Adrenal gland (tissue), 19 donors: ENCODE results near the gene ASTE1. TPM values are rescaled to one million over a fixed set of nuclear protein-coding genes. Genes with fewer than 3 reads are reported as not detected.

Experiments used
- DNase-seq, 7 donors: peaks; one replicate each; pipeline ENCODE4 v3.0.0-alpha.2; 2019 to 2020
- H3K27ac ChIP-seq, 5 donors: fragments of 200-600 bp; sonication (generic) in 4 of 5; 1 replicate in 3 of 5; 2 replicates in 2 of 5; pipeline versions ENCODE4 v1.5.1 to v1.8.0; 2016 to 2020; ENCODE audit warnings: mild to moderate bottlenecking in 1 of 5
- H3K27me3 ChIP-seq: fragments of 200-600 bp; 2 replicates; pipeline ENCODE4 v1.8.0; 2021
- H3K36me3 ChIP-seq, 2 donors: fragments of 200-600 bp; replicated peaks in 1 of 2; 1 replicate in 1 of 2; 2 replicates in 1 of 2; pipeline versions ENCODE4 v1.5.1 to v1.8.0; 2018 to 2022
- H3K4me1 ChIP-seq, 2 donors: fragments of 200-600 bp; replicated peaks in 1 of 2; 1 replicate in 1 of 2; 2 replicates in 1 of 2; pipeline versions ENCODE4 v1.5.1 to v1.8.0; 2018 to 2021
- H3K4me3 ChIP-seq, 4 donors: fragments of 200-600 bp; sonication (generic) in 3 of 4; one replicate each; pipeline ENCODE4 v1.5.1; 2016 to 2018
- H3K9me3 ChIP-seq, 3 donors: fragments of 200-600 bp; sonication (generic) in 1 of 3; replicated peaks in 1 of 3; 1 replicate in 2 of 3; 2 replicates in 1 of 3; pipeline versions ENCODE4 v1.5.1 to v1.8.0; 2016 to 2021
- POLR2A ChIP-seq, 2 donors: fragments of 450-650 bp; IDR thresholded peaks; one replicate each; pipeline ENCODE4 v1.6.1; 2017; ENCODE audit warnings: antibody characterized with exemption in 2 of 2, mild to moderate bottlenecking in 2 of 2, moderate library complexity in 1 of 2
- WGBS, 4 donors: extraction: QIAGEN DNeasy Blood & Tissue Kit in 2 of 4; methylation state at CpG; one replicate each; pipeline versions ENCODE4 v1.1.5 to v1.1.7; 2013 to 2017; 5-methylcytosine and 5-hydroxymethylcytosine counted together
- intact Hi-C, 2 donors: fragments of 100-400 bp; cut with DNase I; formaldehyde crosslinking; loops; one replicate each; pipeline versions ENCODE4 v1.14.1 to v1.15.0; 2022 to 2023
- long read RNA-seq, 10 donors: library from polyadenylated mRNA in 3 of 10; unstranded in 2 of 10; stranded (forward) in 1 of 10; transcript quantifications; one replicate each; pipeline ENCODE4 v2.0.0 and lab custom pipeline, GENCODE V29; 2021 to 2026
- polyA plus RNA-seq, 3 donors: library from polyadenylated mRNA; stranded (reverse); fragments of 200-250 nt in 2 of 3; fragments of 350-450 nt in 1 of 3; fragmentation: Illumina TruSeq in 1 of 3; extraction: RNeasy Lipid Tissue Mini Kit (QIAGEN cat#74804) in 1 of 3; gene quantifications; one replicate each; pipeline ENCODE4 v1.2.3, GENCODE V29; 2013 to 2014
- total RNA-seq, 9 donors: library from RNA; depleted of rRNA in 4 of 9; stranded (reverse); fragments of >200 nt in 4 of 9; fragments of 120-200 nt in 1 of 9; fragmentation: NEBNext Ultra II Directional in 1 of 9; extraction: Animal tissue kit (Norgen Biotek cat#: 25700) in 1 of 9; gene quantifications; one replicate each; pipeline versions ENCODE4 v1.1.0 to v1.2.4, GENCODE V29; 2013 to 2023
- TF ChIP-seq, protein P1 (sequence below), 6 experiments: fragments of 450-650 bp in 4 of 6; fragments of 200-600 bp in 2 of 6; sonication (generic) in 1 of 6; IDR thresholded peaks; 1 replicate in 5 of 6; 2 replicates in 1 of 6; pipeline versions ENCODE4 v1.5.1 to v1.8.0; 2016 to 2021; ENCODE audit warnings: antibody characterized with exemption in 6 of 6, mild to moderate bottlenecking in 2 of 6, moderate library complexity in 1 of 6
- donor health status: healthy with polysubstance abuse.
- donor health status: Bipolar disorder and iron deficiency.
- donor health status: DM: yes; HTN: yes; CAD: no.
- donor health status: DM: no; HTN: no; CAD: no.
- donor health status: DM: no; HTN: no; CAD: no.
- donor health status: DM: yes; HTN: yes; CAD: no.

Gene ASTE1, protein sequence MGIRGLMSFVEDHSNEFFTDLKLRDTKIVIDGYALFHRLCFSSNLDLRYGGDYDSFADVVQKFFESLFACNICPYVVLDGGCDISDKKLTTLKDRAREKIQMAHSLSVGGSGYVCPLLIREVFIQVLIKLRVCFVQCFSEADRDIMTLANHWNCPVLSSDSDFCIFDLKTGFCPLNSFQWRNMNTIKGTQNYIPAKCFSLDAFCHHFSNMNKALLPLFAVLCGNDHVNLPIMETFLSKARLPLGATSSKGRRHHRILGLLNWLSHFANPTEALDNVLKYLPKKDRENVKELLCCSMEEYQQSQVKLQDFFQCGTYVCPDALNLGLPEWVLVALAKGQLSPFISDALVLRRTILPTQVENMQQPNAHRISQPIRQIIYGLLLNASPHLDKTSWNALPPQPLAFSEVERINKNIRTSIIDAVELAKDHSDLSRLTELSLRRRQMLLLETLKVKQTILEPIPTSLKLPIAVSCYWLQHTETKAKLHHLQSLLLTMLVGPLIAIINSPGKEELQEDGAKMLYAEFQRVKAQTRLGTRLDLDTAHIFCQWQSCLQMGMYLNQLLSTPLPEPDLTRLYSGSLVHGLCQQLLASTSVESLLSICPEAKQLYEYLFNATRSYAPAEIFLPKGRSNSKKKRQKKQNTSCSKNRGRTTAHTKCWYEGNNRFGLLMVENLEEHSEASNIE
- total RNA-seq (1 to 10 TPM; 1.8 to 8.7 (median 6.6) TPM), polyA plus RNA-seq (1 to 10 TPM; 2.8 to 7.2 (median 3.1) TPM)
- long read RNA-seq, donor 1, partial matches to known transcripts = 6 of 6 reads
- long read RNA-seq, donor 1, other reads (novel, unspliced or antisense) = 0 of 6 reads
- long read RNA-seq, donor 2 = 0 reads
- long read RNA-seq, donor 3, partial matches to known transcripts = 0 of 2 reads
- long read RNA-seq, donor 3, other reads (novel, unspliced or antisense) = 0 of 2 reads
- long read RNA-seq, donor 4, partial matches to known transcripts = 2 of 8 reads
- long read RNA-seq, donor 4, other reads (novel, unspliced or antisense) = 4 of 8 reads
- long read RNA-seq, donor 5, transcript ASTE1-201 (6 exons, 2,664 nt) = major isoform, 5 of 12 reads
- long read RNA-seq, donor 5, partial matches to known transcripts = 1 of 12 reads
- long read RNA-seq, donor 5, other reads (novel, unspliced or antisense) = 5 of 12 reads
- long read RNA-seq, donor 6, partial matches to known transcripts = 1 of 3 reads
- long read RNA-seq, donor 6, other reads (novel, unspliced or antisense) = 2 of 3 reads
- long read RNA-seq, donor 7 = 0 reads
- long read RNA-seq, donor 8, partial matches to known transcripts = 5 of 7 reads
- long read RNA-seq, donor 8, other reads (novel, unspliced or antisense) = 0 of 7 reads
- long read RNA-seq, donor 9, partial matches to known transcripts = 0 of 1 reads
- long read RNA-seq, donor 9, other reads (novel, unspliced or antisense) = 0 of 1 reads
- long read RNA-seq, donor 10 = 0 reads

DNA sequence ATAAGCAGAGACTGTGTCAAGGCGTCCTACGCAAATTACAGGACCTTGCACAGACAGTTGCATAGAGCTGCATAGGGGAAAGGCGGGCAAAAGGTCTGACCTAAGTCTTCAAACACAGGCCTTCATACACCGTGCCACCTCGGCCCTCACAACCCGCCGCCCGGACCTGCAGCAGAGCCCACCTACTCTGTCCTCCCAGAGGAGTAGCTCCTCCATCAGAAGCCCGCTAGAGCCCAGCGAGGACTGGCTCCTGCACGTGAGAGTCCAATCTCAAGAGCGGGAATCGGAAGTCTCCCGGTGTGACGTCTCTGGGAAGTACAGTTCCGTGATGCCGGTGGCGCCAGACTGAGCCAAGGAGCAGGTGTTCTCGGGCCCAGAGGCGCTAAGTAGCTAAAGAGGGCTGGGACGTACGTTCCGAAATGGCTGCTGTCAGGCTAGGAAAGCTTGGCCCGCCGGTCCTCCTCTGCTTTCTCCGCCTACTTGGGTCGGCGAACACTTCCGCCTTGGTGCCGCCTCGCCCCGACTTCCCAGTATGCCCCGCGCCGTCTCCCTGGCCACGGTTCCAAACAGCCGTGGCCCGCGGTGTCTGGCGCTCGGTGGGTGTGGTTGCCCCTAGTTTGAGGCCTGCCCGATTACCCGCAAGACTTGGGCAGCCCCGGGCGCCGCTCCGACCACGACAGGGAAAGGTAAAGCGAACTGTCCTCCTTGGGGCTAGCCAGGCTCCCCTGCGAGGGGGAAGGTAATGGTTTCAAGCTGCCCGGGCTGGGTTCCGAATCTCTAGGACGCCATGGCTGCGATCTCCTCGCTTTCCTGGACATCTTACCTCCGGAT lies at the start of gene ASTE1, which contains the start of gene NEK11:
ASTE1 (minus strand) TSS at position 505 of the 831 bp plus-strand sequence. CDS start 1,519 bp downstream, outside the sequence.
NEK11 (plus strand) TSS at position 557 of the 831 bp plus-strand sequence. CDS start 2,832 bp downstream, outside the sequence.
- H3K4me1 ChIP-seq = peaks cover 11 to 25% of the 10 kb centered on the region in 2 donors
- 0 to 1% (median 1%) methylated on average over 10 to 56 of the region's 56 CpGs for WGBS, 4 donors
- no peaks in the 10 kb centered on the region for H3K27me3 ChIP-seq
- TF ChIP-seq, protein P1, sequence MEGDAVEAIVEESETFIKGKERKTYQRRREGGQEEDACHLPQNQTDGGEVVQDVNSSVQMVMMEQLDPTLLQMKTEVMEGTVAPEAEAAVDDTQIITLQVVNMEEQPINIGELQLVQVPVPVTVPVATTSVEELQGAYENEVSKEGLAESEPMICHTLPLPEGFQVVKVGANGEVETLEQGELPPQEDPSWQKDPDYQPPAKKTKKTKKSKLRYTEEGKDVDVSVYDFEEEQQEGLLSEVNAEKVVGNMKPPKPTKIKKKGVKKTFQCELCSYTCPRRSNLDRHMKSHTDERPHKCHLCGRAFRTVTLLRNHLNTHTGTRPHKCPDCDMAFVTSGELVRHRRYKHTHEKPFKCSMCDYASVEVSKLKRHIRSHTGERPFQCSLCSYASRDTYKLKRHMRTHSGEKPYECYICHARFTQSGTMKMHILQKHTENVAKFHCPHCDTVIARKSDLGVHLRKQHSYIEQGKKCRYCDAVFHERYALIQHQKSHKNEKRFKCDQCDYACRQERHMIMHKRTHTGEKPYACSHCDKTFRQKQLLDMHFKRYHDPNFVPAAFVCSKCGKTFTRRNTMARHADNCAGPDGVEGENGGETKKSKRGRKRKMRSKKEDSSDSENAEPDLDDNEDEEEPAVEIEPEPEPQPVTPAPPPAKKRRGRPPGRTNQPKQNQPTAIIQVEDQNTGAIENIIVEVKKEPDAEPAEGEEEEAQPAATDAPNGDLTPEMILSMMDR (IDR thresholded peaks at IDR 0.05) = no peak
- TF ChIP-seq POLR2A (IDR thresholded peaks at IDR 0.05) = peak; percentile 28 to 73
- DNase-seq = peak; percentile 83 to 92 (median 89)
- no peaks in the 10 kb centered on the region for H3K36me3 ChIP-seq
- intact Hi-C loops = no loop called here
- H3K27ac ChIP-seq = peak within 1 kb of the TSS; percentile 53 to 92 (median 71)
- no peaks in the 10 kb centered on the region for H3K9me3 ChIP-seq
- peak within 1 kb of the TSS; percentile 9 to 78 (median 56) for H3K4me3 ChIP-seq

DNA sequence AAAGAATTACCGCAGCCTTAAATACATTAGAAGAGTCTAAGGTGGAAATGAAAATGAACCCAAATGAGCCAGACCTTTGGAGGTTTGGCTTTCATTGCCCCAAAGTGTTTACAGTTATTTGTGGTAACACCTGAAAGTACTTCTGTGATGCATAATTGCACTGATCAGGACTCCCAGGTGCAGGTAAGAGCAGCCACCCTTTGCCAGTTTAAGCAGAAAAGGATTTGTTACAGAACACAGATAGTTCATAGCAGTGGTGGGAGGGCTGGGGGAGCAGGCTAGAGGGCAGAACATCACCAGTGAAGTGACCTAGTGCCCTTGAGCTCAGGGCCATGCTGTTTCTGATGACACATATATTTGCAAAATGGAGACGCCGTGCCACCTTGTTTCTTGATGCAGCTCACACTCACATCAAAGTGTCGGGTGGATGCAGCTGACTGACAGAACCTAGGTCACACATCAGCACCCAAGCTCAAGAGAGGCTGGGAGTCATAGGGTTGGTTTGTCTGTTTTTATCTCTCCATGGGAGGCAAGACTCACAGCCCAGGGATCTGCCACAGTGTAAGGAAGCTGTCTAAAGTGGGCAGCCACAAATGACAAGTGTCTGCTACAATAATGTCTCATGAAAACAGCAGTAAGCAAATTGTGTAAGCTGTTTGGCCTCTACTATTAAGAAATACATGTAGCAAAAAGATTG lies 49.2 kb upstream of the ASTE1 start:
- Histone ChIP-seq H3K4me1 (no peaks in the 10 kb centered on the region), H3K27me3 (no peaks in the 10 kb centered on the region), H3K4me3 (no peak overlapping the region), H3K36me3 (no peaks in the 10 kb centered on the region), H3K27ac (no peak overlapping the region), H3K9me3 (no peaks in the 10 kb centered on the region)
- no peak for DNase-seq
- 56 to 71% (median 66%) methylated on average over 4 of the region's 4 CpGs for WGBS, 4 donors
- no peak for TF ChIP-seq POLR2A (IDR thresholded peaks at IDR 0.05)
- TF ChIP-seq, protein P1 (IDR thresholded peaks at IDR 0.05) = no peak
- intact Hi-C loops = no loop called here

- TF ChIP-seq POLR2A (IDR thresholded peaks at IDR 0.05) = no peak
- TF ChIP-seq, protein P1 (IDR thresholded peaks at IDR 0.05) = no peak
- Histone ChIP-seq H3K4me1 (no peaks in the 10 kb centered on the region), H3K36me3 (no peaks in the 10 kb centered on the region), H3K4me3 (no peak overlapping the region), H3K27me3 (no peaks in the 10 kb centered on the region), H3K27ac (no peak overlapping the region), H3K9me3 (no peaks in the 10 kb centered on the region)
- intact Hi-C loops = no loop called here
- 71 to 78% (median 73%) methylated on average over 2 of the region's 2 CpGs for WGBS, 4 donors
- peak in 2 of 7 donors; percentile 9 to 22 for DNase-seq
Observed at GRCh38 chr3:131072845-131073244, 46.2 kb upstream of the ASTE1 start.
